ENCODE data around the gene CHRNA7.

DNA sequence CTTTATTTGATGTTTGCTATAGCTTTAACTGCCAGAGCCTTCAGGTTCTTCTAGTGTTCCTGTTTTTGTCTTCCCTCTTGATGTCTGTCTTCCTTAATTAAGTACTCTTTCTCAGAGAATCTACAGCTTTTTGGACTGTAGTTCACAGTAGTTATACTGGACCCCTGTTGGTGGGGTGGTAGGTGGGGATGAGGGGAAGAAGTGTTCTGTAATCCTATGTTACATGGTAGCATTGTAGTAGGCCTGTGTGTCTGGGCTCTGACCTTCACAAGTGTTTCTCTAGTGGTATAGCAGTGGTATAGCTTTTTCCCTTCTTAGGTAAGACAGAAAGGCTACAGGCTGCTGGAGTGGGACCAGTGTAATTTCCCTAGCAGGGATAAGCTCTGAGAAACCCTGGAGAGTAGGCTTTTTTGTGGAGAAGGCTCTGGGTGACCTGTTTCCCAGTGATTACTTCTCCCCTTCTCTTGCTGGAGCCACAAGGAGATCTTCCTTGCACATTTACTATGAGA, 59.6 kb downstream of the CHRNA7 start:
- TF ChIP-seq, protein P1, sequence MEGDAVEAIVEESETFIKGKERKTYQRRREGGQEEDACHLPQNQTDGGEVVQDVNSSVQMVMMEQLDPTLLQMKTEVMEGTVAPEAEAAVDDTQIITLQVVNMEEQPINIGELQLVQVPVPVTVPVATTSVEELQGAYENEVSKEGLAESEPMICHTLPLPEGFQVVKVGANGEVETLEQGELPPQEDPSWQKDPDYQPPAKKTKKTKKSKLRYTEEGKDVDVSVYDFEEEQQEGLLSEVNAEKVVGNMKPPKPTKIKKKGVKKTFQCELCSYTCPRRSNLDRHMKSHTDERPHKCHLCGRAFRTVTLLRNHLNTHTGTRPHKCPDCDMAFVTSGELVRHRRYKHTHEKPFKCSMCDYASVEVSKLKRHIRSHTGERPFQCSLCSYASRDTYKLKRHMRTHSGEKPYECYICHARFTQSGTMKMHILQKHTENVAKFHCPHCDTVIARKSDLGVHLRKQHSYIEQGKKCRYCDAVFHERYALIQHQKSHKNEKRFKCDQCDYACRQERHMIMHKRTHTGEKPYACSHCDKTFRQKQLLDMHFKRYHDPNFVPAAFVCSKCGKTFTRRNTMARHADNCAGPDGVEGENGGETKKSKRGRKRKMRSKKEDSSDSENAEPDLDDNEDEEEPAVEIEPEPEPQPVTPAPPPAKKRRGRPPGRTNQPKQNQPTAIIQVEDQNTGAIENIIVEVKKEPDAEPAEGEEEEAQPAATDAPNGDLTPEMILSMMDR (IDR thresholded peaks at IDR 0.05; ENCODE audit: borderline replicate concordance, extremely low read depth, low read length, poor library complexity, severe bottlenecking), result no peak
- no peak for TF ChIP-seq EZH2 (IDR thresholded peaks at IDR 0.05; ENCODE audit: borderline replicate concordance, low read depth, low read length, severe bottlenecking)
